Ammon's horn (tissue), 1 donor: ENCODE measurements around the gene THEMIS.
"Not testable (repeated sequence)": the region's sequence is repeated elsewhere in the genome, so short reads cannot be mapped to it uniquely, and the experiment has no call there.

Experiments used
- DNase-seq: peaks from one replicate; pipeline ENCODE4 v3.0.0-alpha.2; 2016; ENCODE audit warnings: low spot score

The THEMIS gene

DNA sequence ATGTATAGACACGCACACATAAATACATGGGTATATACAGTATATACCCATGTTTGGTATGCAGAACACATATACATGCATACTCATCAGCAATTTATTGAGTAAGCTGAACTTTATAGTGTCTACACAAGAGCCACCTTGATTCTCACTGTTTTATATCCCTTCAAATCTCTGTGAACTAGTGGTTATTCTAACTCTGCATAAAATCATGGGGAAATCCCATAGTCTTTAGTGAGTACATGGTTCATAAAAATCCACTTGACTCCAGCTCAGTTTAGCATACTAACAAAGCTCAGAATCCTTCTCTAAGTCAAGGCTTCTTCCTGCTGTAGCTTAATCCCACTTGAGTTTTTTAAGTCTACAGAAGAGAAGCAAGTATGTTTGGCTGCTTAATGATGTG, 104.1 kb downstream of the THEMIS start:
- no peak for DNase-seq

DNA sequence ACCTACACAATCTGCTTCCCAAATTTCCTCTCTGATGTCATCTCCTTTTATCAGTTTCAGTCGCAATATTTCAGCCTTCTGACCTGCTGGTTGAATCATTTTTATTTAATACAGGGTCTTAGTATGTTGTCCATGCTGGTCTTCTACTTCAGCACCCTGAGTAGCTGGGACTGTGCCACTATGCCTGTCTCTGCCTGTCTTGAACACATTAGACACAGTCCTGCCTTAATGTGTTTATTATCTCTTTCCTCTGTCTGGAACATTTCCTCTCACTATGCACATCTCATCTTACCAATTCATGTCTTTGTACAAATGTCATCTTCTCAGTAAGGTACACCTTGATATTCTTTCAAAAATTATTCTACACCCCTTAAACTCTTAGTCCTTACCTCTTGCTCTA, 106.5 kb downstream of the THEMIS start:
- no peak for DNase-seq

DNA sequence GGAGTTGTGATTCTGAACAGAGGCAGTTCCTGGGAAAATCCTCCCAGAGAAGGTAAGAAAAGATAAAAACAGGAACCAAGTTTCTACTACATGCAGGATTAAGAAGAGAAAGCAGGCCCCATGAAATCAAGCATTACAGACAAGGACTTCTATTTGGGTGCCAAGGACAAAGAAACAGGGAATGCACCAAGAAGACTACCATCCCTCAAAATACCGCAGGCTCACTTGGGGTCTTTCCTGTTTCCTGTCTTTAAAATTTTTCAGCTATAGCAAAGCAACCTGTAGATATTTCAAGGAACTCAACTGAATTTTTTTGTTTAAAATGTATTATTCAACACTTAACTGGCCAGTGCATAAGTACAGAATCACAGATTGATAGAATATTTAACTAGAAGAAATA, 107.5 kb downstream of the THEMIS start:
- no peak for DNase-seq

DNA sequence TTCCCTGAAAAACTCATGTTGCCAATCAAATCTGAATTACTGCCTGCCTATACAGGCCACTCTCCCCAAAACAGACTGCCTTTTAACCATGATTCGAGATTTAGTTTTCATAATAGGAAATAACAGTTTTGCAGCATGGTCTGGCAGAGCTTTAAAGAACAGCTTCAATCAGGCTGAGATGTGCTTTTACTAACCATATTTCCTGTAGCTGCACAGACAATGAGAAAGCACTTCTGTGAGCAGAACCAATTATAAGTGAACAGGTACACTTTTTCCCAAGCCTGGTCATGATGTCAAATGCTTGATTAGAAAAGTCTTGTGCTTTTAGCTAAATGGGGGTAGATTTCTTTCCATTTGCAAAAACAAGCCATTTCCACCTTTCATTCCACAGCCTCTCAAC, 108.2 kb downstream of the THEMIS start:
- DNase-seq = no peak

DNA sequence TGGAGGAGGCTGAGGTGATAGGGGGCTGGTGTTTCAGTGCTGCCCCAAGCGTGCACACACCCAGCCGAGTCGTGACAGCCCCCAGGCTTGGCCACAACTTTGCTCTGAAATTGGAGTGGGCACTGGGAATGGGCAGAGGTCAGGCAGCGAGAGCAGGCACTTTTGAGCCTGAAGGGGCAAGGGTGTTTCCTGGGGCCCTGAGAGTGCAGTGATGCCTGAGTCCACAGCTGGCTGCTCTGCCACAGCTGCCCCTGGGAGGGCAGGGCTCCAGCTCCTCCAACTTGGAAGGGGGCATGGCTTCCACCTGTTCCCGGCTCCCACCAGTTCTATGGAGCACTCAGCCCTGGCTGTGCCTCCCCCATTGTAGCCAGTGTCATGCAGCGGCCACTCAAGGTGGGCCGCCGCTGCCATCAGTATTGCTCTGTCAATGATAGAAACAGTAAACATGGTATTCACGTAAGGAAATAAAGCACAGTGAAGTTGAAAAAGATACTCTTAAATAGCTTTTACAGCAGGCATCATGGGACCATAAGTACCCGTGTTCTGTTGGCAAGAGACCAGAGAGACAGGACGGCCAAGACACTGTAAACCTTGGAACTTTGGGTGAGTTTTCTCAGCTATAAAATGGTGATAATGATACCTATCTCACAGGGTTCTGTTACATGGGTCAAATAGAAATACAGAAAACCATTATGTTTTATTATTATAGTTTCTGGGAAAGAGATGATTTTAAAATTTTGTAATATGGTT, 108.9 kb downstream of the THEMIS start:
- DNase-seq = no peak

DNA sequence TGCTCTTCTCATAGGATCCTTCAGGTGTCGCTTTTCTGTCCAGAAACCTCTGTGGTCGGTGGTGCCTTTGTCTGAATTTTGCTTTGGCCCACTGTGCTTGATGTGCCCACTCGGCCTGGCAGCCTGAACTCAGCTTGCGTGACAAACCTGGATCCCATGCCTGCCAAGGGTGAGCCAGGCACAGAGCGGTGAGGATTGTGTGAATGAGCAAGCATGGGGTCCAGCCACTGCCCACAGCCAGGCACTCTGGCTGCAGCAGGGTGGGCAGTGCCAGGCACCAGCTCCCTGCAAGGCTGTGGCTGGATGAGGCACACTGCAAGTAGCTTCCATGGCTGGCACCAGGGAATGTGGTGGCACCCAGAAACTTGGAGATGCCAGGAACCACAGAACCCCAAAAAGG, 110.3 kb downstream of the THEMIS start:
- no peak for DNase-seq

DNA sequence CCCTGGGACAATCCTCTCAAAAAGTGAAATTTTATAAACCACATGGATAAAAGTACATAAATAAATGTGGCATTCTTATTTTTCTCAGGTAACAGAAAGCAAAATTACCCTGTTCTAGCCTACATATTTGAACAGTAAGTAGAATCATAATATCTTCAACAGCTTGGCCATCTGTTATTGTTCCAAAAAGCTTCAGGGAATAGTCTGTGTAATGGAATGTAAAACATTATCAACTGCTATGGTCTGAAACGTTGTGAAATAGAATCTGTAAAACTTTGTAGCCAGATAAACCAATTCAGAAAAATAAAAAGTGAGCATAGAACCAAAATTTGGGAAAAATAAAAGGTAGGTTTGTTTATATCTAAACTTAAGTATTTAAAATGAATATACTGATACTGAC, 114.7 kb downstream of the THEMIS start:
- DNase-seq = no peak

DNA sequence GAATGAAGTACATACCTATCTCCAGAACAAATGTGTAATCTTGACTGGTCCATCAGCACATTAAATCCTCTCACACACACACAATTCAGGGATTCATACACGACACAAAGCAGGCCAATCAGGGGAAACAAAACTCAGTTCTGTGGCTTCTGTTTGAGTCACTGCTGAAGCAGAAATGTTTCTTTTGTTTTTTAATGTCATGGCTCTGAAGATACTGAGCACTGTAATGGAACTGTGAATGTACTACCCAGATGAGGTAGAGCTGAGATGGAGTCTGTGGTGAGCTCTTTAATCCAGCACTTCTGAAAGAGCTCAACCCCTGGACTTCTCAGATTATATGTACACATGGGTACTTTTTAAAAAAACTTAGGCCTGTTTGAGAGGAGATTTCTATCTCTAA, 116.4 kb downstream of the THEMIS start:
- DNase-seq = no peak

DNA sequence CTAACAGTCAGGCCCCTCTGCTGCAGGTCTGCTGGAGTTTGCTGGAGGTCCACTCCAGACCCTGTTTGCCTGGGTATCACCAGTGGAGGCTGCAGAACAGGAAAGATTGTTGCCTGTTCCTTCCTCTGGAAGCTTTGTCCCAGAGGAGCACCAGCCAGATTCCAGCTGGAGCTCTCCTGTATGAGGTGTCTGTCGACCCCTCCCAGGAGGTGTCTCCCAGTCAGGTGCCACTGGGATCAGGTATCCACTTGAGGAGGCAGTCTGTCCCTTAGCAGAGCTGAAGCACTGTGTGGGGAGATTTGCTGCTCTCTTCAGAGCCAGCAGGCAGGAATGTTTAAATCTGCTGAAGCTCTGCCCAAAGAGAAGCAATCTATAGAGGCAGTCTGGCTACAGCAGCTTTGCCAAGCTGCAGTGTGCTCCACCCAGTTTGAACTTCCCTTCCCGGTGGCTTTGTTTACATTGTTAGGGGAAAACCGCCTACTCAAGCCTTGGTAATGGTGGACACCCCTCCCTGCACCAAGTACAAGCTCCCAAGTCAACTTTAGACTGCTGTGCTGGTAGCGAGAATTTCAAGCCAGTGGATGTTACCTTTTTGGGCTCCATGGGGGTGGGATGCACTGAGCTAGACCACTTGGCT, 119.1 kb downstream of the THEMIS start:
- DNase-seq = not testable (repeated sequence)

DNA sequence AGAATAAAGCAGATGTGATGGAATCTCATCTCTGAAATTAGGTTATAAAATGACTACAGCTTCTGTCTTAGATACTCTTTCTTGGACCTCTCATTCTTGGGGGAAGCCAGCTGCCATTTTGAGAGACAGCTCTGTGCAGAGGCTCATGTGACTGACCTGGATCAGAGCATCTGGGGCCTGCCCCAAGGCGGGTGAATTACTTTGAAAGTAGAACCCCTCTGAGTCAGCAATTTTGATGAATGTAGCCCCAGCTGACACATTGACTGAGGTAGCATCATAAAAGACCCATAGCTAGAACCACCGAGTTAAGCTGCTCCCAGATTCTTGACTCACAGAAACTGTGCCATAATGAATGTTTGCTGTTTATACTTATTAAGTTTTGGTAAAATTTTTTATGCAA, 124.5 kb downstream of the THEMIS start:
- DNase-seq = no peak

DNA sequence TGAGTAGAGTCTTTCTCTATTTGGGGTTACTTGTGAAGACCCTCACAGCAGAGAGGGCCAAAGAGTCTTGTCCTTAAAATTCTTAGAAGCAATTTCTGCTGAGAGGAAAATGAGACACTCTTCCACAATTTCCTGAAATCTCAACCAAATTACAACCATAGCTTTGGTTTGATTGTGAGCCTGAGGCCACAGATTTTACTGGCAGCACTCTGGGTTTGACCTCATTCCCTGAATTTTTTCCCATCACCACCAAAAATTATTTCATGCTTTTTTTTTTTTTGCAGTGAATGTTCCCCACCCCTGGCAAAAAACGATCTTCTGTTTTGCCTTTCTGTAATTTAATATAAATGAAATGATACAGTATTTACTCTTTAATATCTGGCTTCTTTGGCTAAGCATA, 125.5 kb downstream of the THEMIS start:
- no peak for DNase-seq

DNA sequence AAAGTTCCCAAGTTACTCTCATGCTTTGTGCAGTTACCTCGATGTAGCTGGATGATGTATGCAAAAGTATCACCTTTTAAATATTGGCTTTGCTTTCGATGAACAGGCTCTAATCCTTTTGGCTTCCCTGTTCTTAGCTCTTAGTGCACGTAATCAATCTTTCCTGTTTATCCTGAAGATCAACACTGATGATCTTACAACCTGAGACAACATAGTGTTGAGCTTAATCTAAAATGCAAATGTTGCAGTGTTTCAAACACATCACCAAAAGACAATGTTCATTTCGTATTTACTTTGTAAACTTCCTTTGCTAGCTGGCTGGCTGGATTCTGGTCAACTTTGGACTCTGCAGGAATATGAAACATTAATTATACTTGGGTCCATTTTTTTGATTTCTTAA, 132.1 kb downstream of the THEMIS start:
- DNase-seq = no peak

DNA sequence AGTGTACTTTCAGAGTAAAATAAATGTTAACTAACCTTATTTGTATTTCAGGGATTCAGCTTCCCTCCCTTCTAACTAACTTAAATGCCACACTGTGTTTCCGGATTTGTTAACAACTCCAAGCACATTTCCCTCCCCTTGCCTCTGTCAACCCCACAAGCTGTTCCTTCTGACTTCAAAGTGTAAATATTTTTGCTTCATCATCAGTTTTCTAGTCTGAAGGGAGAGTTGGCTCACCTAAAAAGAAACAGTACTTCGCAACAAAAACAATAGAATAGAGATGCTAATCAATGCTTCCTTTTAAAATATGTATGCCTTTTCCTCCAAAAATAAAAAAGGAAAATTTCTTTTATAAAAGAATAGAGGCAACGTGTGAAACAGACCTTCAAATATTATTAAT, 132.6 kb downstream of the THEMIS start:
- no peak for DNase-seq

DNA sequence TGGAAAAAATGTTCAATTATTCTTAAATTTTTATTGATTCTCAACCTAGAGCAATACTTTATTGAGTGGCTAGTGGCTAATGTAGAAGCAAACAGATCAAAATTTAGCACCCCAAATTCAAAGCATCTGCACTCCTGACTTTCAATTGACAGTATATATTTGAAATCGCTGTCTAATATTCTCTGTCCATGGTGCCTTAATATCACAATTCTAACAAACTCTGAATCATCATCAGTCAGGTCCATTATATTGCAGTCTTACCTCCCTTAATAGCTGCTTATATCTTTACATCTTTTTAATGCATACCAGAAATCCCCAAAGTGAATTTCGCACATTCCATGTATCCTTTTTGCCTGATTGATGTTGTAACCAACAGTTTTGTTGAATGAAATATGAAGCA, 134.9 kb downstream of the THEMIS start:
- DNase-seq = no peak

DNA sequence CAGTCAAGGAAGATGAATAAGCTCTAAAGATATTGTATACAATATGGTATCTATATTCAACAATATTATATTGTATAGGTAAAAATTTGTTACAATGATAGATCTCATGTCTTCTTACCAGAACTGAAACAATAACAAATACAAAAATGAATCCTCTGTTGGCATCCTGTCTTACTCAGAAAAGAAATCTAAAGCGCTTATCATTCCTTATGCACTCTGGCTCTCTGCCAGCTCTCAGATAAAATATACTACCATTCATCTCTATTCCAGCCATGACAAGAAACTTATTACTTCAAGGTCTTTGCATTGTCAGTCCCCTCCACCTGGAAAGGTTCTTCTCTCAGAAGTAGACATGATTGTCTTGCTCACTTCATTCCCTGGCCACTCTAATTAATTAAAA, 138.6 kb downstream of the THEMIS start:
- DNase-seq = no peak

DNA sequence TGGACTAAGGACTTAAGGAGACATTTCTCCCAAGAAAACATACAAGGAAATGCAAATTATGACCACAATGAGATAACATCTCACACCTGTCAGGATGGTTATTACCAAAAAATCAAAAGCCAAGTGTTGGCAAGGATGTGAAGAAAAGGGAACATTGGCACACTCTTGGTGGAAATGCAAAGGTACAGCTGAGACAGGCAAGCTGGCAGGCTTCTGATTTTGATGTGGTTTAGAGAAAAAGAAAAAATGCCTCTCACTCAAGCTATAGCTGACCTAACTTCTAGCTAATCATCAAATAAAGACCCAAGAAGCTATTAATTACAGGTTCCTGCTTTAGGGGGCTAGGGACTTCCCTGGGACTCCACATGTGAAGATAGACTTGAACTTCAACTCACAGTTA, 139.8 kb downstream of the THEMIS start:
- DNase-seq = no peak

DNA sequence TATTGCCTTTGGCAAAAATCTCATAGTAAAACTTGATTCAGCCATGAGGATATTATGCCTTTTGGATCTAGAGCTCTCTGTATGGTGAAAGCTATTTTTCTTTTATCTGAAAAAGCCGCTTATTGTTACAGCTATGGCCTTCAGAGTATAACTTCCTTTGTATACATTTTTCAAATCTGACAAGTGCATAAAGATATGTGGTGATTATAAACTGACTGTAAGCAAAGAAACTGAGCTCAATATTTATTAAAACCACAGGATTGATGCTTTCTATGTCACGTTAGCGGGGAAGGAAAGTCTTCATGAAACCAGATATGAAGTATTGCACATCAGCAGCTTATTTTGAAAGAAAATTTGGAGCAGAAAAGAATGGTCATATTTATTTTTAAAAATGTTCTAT, 151.8 kb downstream of the THEMIS start:
- no peak for DNase-seq

DNA sequence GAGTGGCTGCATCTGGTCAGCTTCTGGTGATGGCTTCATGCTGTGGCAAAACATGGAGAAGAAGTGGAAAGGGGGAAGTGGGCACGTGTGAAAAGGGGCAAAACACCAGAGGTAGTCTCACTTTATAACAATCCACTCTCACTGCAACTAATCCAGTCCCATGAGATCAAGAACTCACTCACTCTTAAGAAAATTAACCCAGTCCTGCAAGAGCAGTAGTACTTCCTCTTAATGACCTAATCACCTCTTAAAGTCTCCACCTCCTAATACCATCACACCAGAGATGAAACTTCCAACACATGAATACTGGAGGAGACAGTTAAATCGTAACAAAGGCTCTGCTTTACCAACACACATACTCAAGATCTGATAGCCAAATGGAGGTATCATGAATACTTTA, 152.6 kb downstream of the THEMIS start:
- DNase-seq = no peak

DNA sequence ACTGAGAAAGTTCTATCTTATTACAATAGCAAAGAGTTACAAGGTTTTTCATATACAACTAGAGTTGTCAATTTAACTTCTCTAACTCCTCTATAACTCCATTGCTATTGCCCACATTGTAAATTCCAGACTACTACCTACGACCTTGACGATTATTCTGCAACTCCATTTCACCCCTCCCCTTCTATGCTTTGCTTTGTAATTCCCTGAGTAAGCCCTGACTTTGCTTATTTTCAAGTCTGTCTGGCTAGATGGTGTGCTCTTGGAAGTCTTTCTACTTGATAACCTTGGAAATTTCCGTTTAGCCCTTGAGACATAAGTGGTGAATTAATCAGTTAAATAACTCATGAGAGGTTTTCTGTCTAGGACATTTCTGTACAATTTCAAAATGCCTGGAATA, 162.4 kb downstream of the THEMIS start:
- DNase-seq = no peak

DNA sequence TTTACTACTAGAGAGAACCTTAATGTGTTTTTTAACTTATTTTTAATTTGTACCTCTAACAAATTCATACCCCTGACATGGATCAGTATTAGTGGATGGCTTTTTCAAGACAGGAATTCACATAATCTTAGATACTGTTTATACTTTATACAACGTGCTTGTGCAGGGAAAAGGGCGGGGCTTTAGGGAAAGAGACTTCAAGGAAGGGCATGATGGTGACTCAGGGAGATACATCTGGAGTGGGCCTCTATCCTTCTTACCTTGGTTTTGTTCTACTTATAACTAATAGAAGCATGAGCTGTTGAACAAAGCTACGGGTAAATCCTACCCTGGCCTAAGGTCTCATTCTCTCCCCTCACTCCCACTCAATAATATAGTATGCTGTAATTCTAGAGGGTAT, 163.1 kb downstream of the THEMIS start:
- DNase-seq = no peak

DNA sequence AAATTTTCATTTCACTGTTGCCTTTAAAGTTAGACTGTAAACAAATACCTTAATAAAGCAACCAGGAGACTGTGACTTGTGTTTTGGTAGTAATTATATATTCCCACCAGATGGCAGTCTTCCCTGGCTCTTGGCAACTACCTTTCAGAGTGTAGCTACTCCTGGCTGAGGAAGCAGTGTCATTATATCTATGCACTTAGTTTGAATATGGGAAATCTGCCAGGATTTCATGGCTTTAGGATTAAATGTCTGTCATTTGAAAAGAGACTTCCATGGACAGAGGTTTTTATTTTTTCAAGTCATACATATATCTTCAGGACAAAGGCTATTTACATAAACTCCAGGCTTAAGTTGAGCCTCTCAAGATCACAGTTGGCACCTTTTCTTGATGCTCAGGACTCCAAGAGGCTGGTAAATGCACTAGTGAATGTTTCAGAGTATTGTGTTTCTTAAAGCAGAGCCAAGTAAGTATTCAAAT, 163.8 kb downstream of the THEMIS start:
- peak; percentile 83 for DNase-seq

DNA sequence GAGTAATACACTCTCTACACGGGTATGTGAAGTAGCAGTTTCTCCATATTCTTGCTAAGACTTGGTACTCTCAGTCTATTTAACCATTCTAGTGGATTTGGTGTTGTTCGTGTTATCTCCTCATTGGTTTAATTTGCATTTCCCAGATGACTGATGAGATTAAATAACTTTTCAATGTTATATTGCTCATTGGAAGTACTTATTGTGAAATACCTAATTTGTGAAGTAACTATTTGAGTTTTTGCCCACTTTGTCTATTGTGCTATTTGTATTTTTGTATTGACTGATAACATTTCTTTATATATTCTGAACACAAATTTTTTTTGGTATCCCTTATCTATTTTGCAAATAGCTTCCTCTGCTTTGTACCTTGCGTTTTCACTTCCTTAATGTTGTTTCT, 167.9 kb downstream of the THEMIS start:
- no peak for DNase-seq

DNA sequence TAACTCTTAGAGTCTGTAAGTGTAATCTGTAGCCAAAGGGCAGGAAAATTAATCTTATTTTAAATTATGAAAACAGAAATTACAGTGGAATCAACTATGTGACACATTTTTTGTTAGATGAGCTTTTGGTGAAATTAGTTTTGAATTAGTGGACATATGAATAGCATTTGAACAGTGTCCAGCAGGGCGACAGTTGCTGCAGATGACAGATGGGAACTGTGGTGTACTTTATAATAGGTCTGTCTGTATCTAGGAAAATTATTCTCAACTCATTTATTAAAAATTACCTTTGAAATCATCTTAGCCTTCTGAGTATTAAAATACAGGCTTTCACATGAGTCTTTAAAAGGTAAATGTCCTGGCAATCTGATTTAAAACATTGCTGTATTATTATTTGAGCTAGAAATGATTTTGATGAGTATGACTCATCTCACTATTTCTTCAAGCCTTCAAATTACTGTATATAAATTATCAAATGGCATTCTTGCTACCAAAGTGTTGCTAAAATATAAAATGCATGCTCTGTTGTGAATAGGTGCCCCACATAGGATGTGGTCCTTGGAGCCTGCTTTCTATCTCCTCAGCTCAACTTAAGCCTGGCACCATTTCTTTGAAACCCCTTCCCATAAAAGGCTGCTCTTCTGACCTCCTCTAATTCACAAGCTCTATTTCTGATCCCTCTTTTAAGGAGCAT, 173.5 kb downstream of the THEMIS start:
- no peak for DNase-seq
